ENCODE data around the gene SYTL5.
A peak's percentile ranks its signal among the peaks of the same experiment; 100 is the strongest.

The SYTL5 gene

GRCh38 chrX:38151441-38151840 lies 145.1 kb downstream of the SYTL5 start:
- no peak for DNase-seq (ENCODE audit: low read depth, low spot score)

GRCh38 chrX:38154340-38154739 lies 148.0 kb downstream of the SYTL5 start:
- TF ChIP-seq EZH2 (IDR thresholded peaks at IDR 0.05) (no peak), POLR2AphosphoS5 (IDR thresholded peaks at IDR 0.05; ENCODE audit: borderline replicate concordance, low read depth, low read length) (no peak), FOXP2 (optimal IDR thresholded peaks at IDR 0.05; ENCODE audit: control extremely low read depth, extremely low read length, insufficient read depth) (no peak)
- Histone ChIP-seq H3K36me3 (ENCODE audit: insufficient read depth, low read length) (no peaks in the 10 kb centered on the region), H3K4me3 (no peak overlapping the region), H3K9me3 (ENCODE audit: low read depth, low read length) (no peaks in the 10 kb centered on the region), H3K27ac (no peak overlapping the region), H3K9ac (ENCODE audit: insufficient read length) (no peak overlapping the region)
- no peak for DNase-seq (ENCODE audit: low read depth, low spot score)

More at GRCh38 chrX:38151441-38151840, 145.1 kb downstream of the SYTL5 start:
- TF ChIP-seq EZH2 (IDR thresholded peaks at IDR 0.05) (no peak), POLR2AphosphoS5 (IDR thresholded peaks at IDR 0.05; ENCODE audit: borderline replicate concordance, low read depth, low read length) (no peak), FOXP2 (optimal IDR thresholded peaks at IDR 0.05; ENCODE audit: control extremely low read depth, extremely low read length, insufficient read depth) (no peak)
- Histone ChIP-seq H3K9me3 (ENCODE audit: low read depth, low read length) (no peaks in the 10 kb centered on the region), H3K36me3 (ENCODE audit: insufficient read depth, low read length) (no peaks in the 10 kb centered on the region), H3K9ac (ENCODE audit: insufficient read length) (no peak overlapping the region), H3K4me3 (no peak overlapping the region), H3K27ac (no peak overlapping the region)

GRCh38 chrX:38154818-38155217 lies 148.5 kb downstream of the SYTL5 start:
- TF ChIP-seq EZH2 (IDR thresholded peaks at IDR 0.05) (no peak), FOXP2 (optimal IDR thresholded peaks at IDR 0.05; ENCODE audit: control extremely low read depth, extremely low read length, insufficient read depth) (no peak), POLR2AphosphoS5 (IDR thresholded peaks at IDR 0.05; ENCODE audit: borderline replicate concordance, low read depth, low read length) (no peak)
- H3K4me3 ChIP-seq = no peak overlapping the region
- no peaks in the 10 kb centered on the region for H3K36me3 ChIP-seq (ENCODE audit: insufficient read depth, low read length)
- DNase-seq (ENCODE audit: low read depth, low spot score) = no peak
- no peaks in the 10 kb centered on the region for H3K9me3 ChIP-seq (ENCODE audit: low read depth, low read length)
- H3K9ac ChIP-seq (ENCODE audit: insufficient read length) = no peak overlapping the region
- no peak overlapping the region for H3K27ac ChIP-seq

- TF ChIP-seq POLR2AphosphoS5 (IDR thresholded peaks at IDR 0.05; ENCODE audit: borderline replicate concordance, low read depth, low read length) = no peak
- no peak for TF ChIP-seq FOXP2 (optimal IDR thresholded peaks at IDR 0.05; ENCODE audit: control extremely low read depth, extremely low read length, insufficient read depth)
- TF ChIP-seq EZH2 (IDR thresholded peaks at IDR 0.05) = no peak
These were observed 150.5 kb downstream of the SYTL5 start for GRCh38 chrX:38156838-38157237.

GRCh38 chrX:38163193-38163592 lies 156.8 kb downstream of the SYTL5 start:
- H3K36me3 ChIP-seq (ENCODE audit: insufficient read depth, low read length) = no peaks in the 10 kb centered on the region
- no peak for DNase-seq (ENCODE audit: low read depth, low spot score)
- no peak overlapping the region for H3K27ac ChIP-seq
- H3K9me3 ChIP-seq (ENCODE audit: low read depth, low read length) = no peaks in the 10 kb centered on the region
- no peak overlapping the region for H3K9ac ChIP-seq (ENCODE audit: insufficient read length)
- TF ChIP-seq EZH2 (IDR thresholded peaks at IDR 0.05) (no peak), FOXP2 (optimal IDR thresholded peaks at IDR 0.05; ENCODE audit: control extremely low read depth, extremely low read length, insufficient read depth) (no peak), POLR2AphosphoS5 (IDR thresholded peaks at IDR 0.05; ENCODE audit: borderline replicate concordance, low read depth, low read length) (no peak)
- H3K4me3 ChIP-seq = no peak overlapping the region

More at GRCh38 chrX:38156838-38157237, 150.5 kb downstream of the SYTL5 start:
- Histone ChIP-seq H3K9me3 (ENCODE audit: low read depth, low read length) (no peaks in the 10 kb centered on the region), H3K27ac (no peak overlapping the region), H3K9ac (ENCODE audit: insufficient read length) (no peak overlapping the region), H3K4me3 (no peak overlapping the region), H3K36me3 (ENCODE audit: insufficient read depth, low read length) (no peaks in the 10 kb centered on the region)
- no peak for DNase-seq (ENCODE audit: low read depth, low spot score)

DNA sequence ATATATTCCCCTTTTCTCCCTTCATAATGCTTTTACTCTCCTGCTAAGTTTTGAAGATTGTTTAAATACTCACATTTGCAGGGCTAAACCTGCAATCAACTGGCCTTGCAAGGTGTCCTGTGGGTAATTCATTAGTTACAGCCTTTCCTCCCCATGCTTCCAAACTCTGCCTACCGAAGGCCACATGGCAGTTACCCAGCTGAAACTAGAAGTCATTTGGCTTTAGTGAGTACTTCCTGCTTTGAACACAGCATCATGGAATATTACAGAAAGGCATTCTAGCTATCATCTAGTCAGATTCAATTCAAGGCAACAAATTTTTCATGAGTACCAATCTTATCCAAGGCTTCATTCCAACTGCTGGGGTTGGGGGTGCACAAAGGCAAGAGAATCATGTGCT lies 158.7 kb downstream of the SYTL5 start:
- Histone ChIP-seq H3K36me3 (ENCODE audit: insufficient read depth, low read length) (no peaks in the 10 kb centered on the region), H3K27ac (no peak overlapping the region), H3K9me3 (ENCODE audit: low read depth, low read length) (no peaks in the 10 kb centered on the region), H3K4me3 (no peak overlapping the region), H3K9ac (ENCODE audit: insufficient read length) (no peak overlapping the region)
- TF ChIP-seq FOXP2 (optimal IDR thresholded peaks at IDR 0.05; ENCODE audit: control extremely low read depth, extremely low read length, insufficient read depth) (no peak), POLR2AphosphoS5 (IDR thresholded peaks at IDR 0.05; ENCODE audit: borderline replicate concordance, low read depth, low read length) (no peak), EZH2 (IDR thresholded peaks at IDR 0.05) (no peak)
- DNase-seq (ENCODE audit: low read depth, low spot score) = no peak

DNA sequence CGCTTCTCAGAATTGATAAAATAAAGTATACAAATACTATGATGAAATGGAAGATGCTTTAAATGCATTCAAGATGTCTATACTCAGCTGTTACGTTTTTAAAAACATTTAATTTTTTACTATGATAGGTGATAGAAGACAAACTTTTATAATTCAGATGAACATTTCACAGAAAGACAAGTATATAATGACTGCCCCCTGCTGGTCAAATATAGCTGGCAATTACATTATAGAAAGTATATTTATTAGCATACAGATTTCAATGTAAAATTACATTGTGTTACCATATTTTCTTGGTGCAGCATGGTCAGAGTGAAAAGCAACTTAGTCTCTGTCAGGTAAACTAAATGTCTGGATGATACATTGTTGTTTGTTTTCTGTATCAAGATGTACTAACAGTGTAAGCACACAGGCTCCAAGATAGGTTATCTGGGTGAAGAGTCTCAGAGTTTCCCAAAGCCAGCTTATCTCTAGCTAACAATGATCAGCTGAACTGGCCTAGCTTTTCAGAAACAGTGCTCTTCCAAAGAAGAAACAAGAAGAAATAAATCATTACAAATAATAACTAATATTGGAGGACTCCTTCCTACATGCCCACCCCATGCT lies 160.2 kb downstream of the SYTL5 start:
- Histone ChIP-seq H3K36me3 (ENCODE audit: insufficient read depth, low read length) (no peaks in the 10 kb centered on the region), H3K27ac (no peak overlapping the region), H3K9me3 (ENCODE audit: low read depth, low read length) (no peaks in the 10 kb centered on the region), H3K4me3 (no peak overlapping the region), H3K9ac (ENCODE audit: insufficient read length) (no peak overlapping the region)
- no peak for TF ChIP-seq POLR2AphosphoS5 (IDR thresholded peaks at IDR 0.05; ENCODE audit: borderline replicate concordance, low read depth, low read length)
- DNase-seq (ENCODE audit: low read depth, low spot score) = peak; percentile 18

DNA sequence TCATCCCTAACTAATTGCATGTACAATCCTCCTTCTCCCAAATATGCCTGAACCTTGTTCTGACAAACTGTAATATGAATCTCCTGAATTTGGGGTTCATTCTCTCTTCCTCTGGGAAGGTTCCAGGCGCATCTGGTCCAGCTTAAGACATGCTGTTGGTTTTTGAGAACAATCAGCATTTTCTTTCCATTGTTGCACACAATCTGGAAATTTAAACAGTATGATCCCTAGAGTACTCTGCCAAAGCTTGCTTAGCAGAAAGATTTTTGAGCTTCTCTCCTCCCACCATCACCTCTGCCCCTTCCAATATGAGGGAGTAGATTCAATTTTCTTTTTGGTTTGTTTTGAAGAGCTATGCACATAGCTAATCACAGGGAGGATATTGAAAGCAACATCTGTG lies 164.2 kb downstream of the SYTL5 start:
- no peak overlapping the region for H3K27ac ChIP-seq
- H3K36me3 ChIP-seq (ENCODE audit: insufficient read depth, low read length) = no peaks in the 10 kb centered on the region
- no peak for DNase-seq (ENCODE audit: low read depth, low spot score)
- no peak overlapping the region for H3K4me3 ChIP-seq
- no peak overlapping the region for H3K9ac ChIP-seq (ENCODE audit: insufficient read length)
- H3K9me3 ChIP-seq (ENCODE audit: low read depth, low read length) = no peaks in the 10 kb centered on the region
- TF ChIP-seq EZH2 (IDR thresholded peaks at IDR 0.05) = no peak
- TF ChIP-seq FOXP2 (optimal IDR thresholded peaks at IDR 0.05; ENCODE audit: control extremely low read depth, extremely low read length, insufficient read depth) = no peak
- no peak for TF ChIP-seq POLR2AphosphoS5 (IDR thresholded peaks at IDR 0.05; ENCODE audit: borderline replicate concordance, low read depth, low read length)

DNA sequence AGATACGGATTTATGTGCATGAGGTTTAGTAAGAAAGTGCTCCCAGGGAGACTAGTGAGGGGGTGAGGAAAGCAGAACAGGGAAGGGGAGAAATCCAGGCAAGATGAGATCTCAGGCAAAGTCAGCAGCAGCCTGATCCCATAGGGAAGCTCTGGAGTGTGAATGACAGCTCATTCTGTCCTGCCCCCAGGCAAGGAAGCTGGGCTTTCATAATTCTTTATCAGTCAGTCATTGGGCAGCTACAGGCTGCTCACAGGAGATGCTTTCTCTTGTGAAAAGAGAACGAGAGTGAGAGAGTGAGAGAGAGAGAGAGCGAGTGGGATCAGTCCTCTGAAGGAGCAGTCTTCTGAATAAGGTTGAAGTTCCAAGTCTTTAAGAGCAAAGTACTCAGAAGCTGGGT lies 166.2 kb downstream of the SYTL5 start:
- TF ChIP-seq EZH2 (IDR thresholded peaks at IDR 0.05) (no peak), FOXP2 (optimal IDR thresholded peaks at IDR 0.05; ENCODE audit: control extremely low read depth, extremely low read length, insufficient read depth) (no peak), POLR2AphosphoS5 (IDR thresholded peaks at IDR 0.05; ENCODE audit: borderline replicate concordance, low read depth, low read length) (no peak)
- DNase-seq (ENCODE audit: low read depth, low spot score) = no peak

More for the DNA sequence above, 166.2 kb downstream of the SYTL5 start:
- Histone ChIP-seq H3K36me3 (ENCODE audit: insufficient read depth, low read length) (no peaks in the 10 kb centered on the region), H3K27ac (no peak overlapping the region), H3K4me3 (no peak overlapping the region), H3K9ac (ENCODE audit: insufficient read length) (no peak overlapping the region), H3K9me3 (ENCODE audit: low read depth, low read length) (no peaks in the 10 kb centered on the region)

Data from SK-N-MC (cell line).